Transverse colon (tissue), 4 donors: ENCODE data around the gene CAPN12. TPM values are rescaled to one million over a fixed set of nuclear protein-coding genes. Genes with fewer than 3 reads are reported as not detected.
A peak's percentile ranks its signal among the peaks of the same experiment; 100 is the strongest.

ENCODE experiments used
- DNase-seq: peaks from one replicate; pipeline ENCODE4 v3.0.0-alpha.2; 2019
- H3K27ac ChIP-seq, 4 donors: fragments of 200-600 bp; sonication (generic); 2 replicates each; pipeline ENCODE4 v1.5.1; 2016 to 2018; ENCODE audit warnings: inconsistent platforms in 4 of 4
- H3K27me3 ChIP-seq: fragments of 200-600 bp; sonication (generic); 2 replicates; pipeline ENCODE4 v1.5.1; 2017; ENCODE audit warnings: inconsistent platforms
- H3K36me3 ChIP-seq, 4 donors: fragments of 200-600 bp; sonication (generic); 2 replicates each; pipeline ENCODE4 v1.5.1; 2017 to 2019; ENCODE audit warnings: inconsistent platforms in 4 of 4
- H3K4me1 ChIP-seq, 4 donors: fragments of 200-600 bp; sonication (generic); 2 replicates each; pipeline ENCODE4 v1.5.1; 2017 to 2020; ENCODE audit warnings: inconsistent platforms in 4 of 4
- H3K4me3 ChIP-seq, 4 donors: fragments of 200-600 bp; sonication (generic); 1 replicate in 1 of 4; 2 replicates in 3 of 4; pipeline versions ENCODE4 v1.5.1 to v1.6.1; 2017 to 2019; ENCODE audit warnings: inconsistent platforms in 4 of 4
- H3K9me3 ChIP-seq, 2 donors: fragments of 200-600 bp; sonication (generic); 2 replicates each; pipeline ENCODE4 v1.5.1; 2017 to 2019; ENCODE audit warnings: inconsistent platforms in 2 of 2
- CTCF ChIP-seq, 5 experiments: fragments of 200-600 bp in 3 of 5; fragments of 450-650 bp in 2 of 5; sonication (generic) in 3 of 5; IDR thresholded peaks; 1 replicate in 2 of 5; 2 replicates in 3 of 5; pipeline ENCODE4 v1.5.1; 2016 to 2017; ENCODE audit warnings: antibody characterized with exemption in 5 of 5, inconsistent platforms in 3 of 5, mild to moderate bottlenecking in 2 of 5, moderate library complexity in 1 of 5
- EP300 ChIP-seq: sonication (generic); formaldehyde crosslinking; IDR thresholded peaks from one replicate; pipeline ENCODE4 v1.6.1; 2017; ENCODE audit warnings: antibody characterized with exemption, low read depth
- POLR2A ChIP-seq: fragments of 450-650 bp; IDR thresholded peaks from one replicate; pipeline ENCODE4 v1.6.1; 2016; ENCODE audit warnings: antibody characterized with exemption, mild to moderate bottlenecking, moderate library complexity
- POLR2AphosphoS5 ChIP-seq, 3 donors: sonication (generic); formaldehyde crosslinking; IDR thresholded peaks; one replicate each; pipeline ENCODE4 v1.6.1; 2016; ENCODE audit warnings: antibody characterized with exemption in 3 of 3
- WGBS, 2 donors: methylation state at CpG; one replicate each; pipeline ENCODE4 v1.1.5; 2018; ENCODE audit warnings: low coverage in 1 of 2; 5-methylcytosine and 5-hydroxymethylcytosine counted together
- in situ Hi-C, 4 donors: fragments of 200-750 bp; cut with MboI; loops; one replicate each; pipeline versions ENCODE4 v1.15.0 to v1.15.1; 2017; ENCODE audit warnings: low sequenced_read_pairs in 3 of 4, low pct_ligation_motif_present in 1 of 4, low pct_unique_long_range_greater_than_20kb in 1 of 4
- intact Hi-C: fragments of 100-400 bp; cut with DNase I; formaldehyde crosslinking; loops from one replicate; pipeline ENCODE4 v1.15.1; 2023; ENCODE audit warnings: low total_unique reads
- total RNA-seq, 4 donors: library from RNA; depleted of rRNA; stranded (reverse); fragments of >200 nt; gene quantifications; one replicate each; pipeline ENCODE4 v1.1.0, GENCODE V29; 2016

The CAPN12 gene
- total RNA-seq, 4 donors from 2014 or later: 2.6 to 44.8 (median 14.4) TPM; not detected in 1

DNA sequence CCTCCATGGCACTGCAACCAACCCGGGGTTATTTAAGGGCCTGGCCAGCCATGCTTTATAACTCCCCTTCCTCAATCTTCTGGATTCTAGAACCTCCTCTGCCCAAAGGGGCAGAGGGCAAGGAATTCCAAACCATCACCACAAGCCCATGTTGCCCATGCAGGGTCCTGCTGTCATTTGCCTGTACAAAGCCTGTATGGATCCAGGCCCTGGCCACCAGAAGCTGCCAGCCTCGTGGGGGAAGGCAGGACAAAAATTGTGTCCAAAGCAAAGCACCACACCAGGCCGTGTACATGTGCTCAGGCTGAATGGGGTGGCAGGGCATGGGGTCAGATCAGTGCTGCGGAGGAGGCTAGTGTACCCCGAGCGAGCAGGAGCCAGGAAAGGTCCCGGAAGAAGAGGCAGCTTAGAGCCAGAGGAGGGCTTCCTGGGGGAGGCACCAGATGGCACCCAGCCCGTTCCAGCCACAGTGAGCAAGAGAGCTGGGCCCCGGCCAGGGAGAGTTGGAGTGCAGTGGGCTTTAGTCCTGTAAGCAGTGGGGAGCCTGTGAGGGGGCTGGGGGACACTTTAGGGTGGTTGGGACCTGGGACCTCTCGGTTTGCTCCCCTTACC, 35.8 kb downstream of the CAPN12 start:
- 83% methylated on average over 10 of the region's 10 CpGs; no CpG with 5 or more reads in 1 of the 2 donors for whole genome bisulfite sequencing, 2 donors
- Histone ChIP-seq H3K4me1 (peaks cover 13 to 32% (median 20%) of the 10 kb centered on the region in 4 donors), H3K27ac (peak overlapping the region; percentile 43 to 82 (median 78)), H3K36me3 (peaks cover 0 to 61% (median 24%) of the 10 kb centered on the region in 4 donors), H3K4me3 (no peak overlapping the region), H3K27me3 (no peaks in the 10 kb centered on the region), H3K9me3 (no peaks in the 10 kb centered on the region)
- in situ Hi-C loops (no loop called here), intact Hi-C loops (no loop called here)
- DNase-seq: no peak
- no peak for TF ChIP-seq EP300
- no peak for TF ChIP-seq CTCF (IDR thresholded peaks at IDR 0.05)

- H3K27me3 ChIP-seq: no peaks in the 10 kb centered on the region
- H3K4me3 ChIP-seq: no peak overlapping the region
- peaks cover 0 to 63% (median 24%) of the 10 kb centered on the region in 4 donors for H3K36me3 ChIP-seq
- H3K4me1 ChIP-seq: peaks cover 13 to 24% (median 20%) of the 10 kb centered on the region in 4 donors
- intact Hi-C loops (no loop called here), in situ Hi-C loops (no loop called here)
- H3K9me3 ChIP-seq: no peaks in the 10 kb centered on the region
- peak overlapping the region; percentile 43 to 82 (median 78) for H3K27ac ChIP-seq
- DNase-seq: no peak
- TF ChIP-seq CTCF (IDR thresholded peaks at IDR 0.05): no peak
- no peak for TF ChIP-seq POLR2A
- TF ChIP-seq POLR2AphosphoS5 (IDR thresholded peaks at IDR 0.05): peak in 1 of 3 donors; percentile 51
- WGBS, 2 donors: 64% methylated on average over 10 of the region's 10 CpGs; no CpG with 5 or more reads in 1 of the 2 donors
These were observed 36.7 kb downstream of the CAPN12 start for GRCh38 chr19:38707512-38708114.

DNA sequence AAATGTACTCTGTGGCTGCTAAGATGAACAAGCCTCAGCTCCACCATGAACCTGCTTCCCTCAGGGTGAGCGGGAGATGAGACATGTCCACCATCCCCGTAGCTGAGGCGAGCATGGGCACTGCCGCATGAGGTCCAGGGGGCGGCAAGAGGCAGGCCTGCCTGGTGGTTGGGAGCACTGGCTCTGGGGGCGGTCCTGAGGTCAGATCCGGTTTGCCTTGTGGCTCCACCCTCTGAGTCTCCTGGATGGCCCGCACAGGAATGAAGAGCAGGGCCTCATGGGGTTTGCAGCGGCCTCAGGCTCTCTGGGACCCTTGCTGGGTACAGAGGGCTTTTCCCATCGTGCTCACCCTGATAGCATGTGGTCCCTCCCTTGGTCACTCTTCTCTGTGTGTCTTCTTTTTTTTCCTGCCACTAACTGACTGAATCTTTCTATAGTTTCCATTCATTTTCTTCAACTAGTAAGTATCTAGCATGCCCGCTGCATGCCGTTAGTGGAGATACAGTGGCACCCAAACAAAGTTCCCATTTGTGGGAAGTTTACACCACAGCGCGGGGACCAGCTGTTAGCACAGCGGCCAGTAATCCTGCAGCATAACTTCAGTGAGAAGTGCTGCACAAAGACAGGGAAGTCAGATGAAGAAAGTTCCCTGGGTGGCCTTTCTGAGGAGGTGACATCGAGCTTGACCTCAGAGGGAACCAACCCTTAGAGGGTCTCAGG, 37.3 kb downstream of the CAPN12 start:
- 82 to 90% methylated on average over 2 to 16 of the region's 16 CpGs for WGBS, 2 donors
- Histone ChIP-seq H3K4me3 (no peak overlapping the region), H3K27ac (peak overlapping the region; percentile 43 to 82 (median 78)), H3K4me1 (peaks cover 7 to 21% (median 15%) of the 10 kb centered on the region in 4 donors), H3K27me3 (no peaks in the 10 kb centered on the region), H3K9me3 (no peaks in the 10 kb centered on the region), H3K36me3 (peaks cover 0 to 69% (median 24%) of the 10 kb centered on the region in 4 donors)
- DNase-seq: no peak
- in situ Hi-C loops (no loop called here), intact Hi-C loops (no loop called here)
- TF ChIP-seq EP300: no peak
- no peak for TF ChIP-seq CTCF (IDR thresholded peaks at IDR 0.05)
- no peak for TF ChIP-seq POLR2A
- no peak for TF ChIP-seq POLR2AphosphoS5 (IDR thresholded peaks at IDR 0.05)

- no peak for TF ChIP-seq POLR2A
- no peak for TF ChIP-seq POLR2AphosphoS5 (IDR thresholded peaks at IDR 0.05)
- no peak for TF ChIP-seq CTCF (IDR thresholded peaks at IDR 0.05)
- no peak for TF ChIP-seq EP300
- H3K4me1 ChIP-seq: peaks cover 7 to 24% (median 18%) of the 10 kb centered on the region in 4 donors
These were observed 38.9 kb downstream of the CAPN12 start for GRCh38 chr19:38705197-38706019.

More at GRCh38 chr19:38705197-38706019, 38.9 kb downstream of the CAPN12 start:
- Histone ChIP-seq H3K4me3 (no peak overlapping the region), H3K36me3 (peaks cover 0 to 58% (median 21%) of the 10 kb centered on the region in 4 donors), H3K27me3 (no peaks in the 10 kb centered on the region), H3K27ac (peak overlapping the region; percentile 43 to 82 (median 78)), H3K9me3 (no peaks in the 10 kb centered on the region)
- 81% methylated on average over 17 of the region's 22 CpGs; no CpG with 5 or more reads in 1 of the 2 donors for WGBS, 2 donors
- DNase-seq: no peak
- in situ Hi-C loops (no loop called here), intact Hi-C loops (no loop called here)
